Measurements from ENCODE around the gene FYN. TPM values are rescaled to one million over a fixed set of nuclear protein-coding genes. Genes with fewer than 3 reads are reported as not detected.

The FYN gene
- polyA plus RNA-seq, 4 donors, result 17.9 to 33.8 (median 24.8) TPM

GRCh38 chr6:111703723-111704122 is 169.5 kb downstream of the FYN start:
- Histone ChIP-seq H3K27ac (ENCODE audit: low read depth in 1 of 3, low read length in 2 of 3) (no peak overlapping the region), H3K4me3 (ENCODE audit: low read depth in 1 of 3, low read length in 3 of 3) (no peak overlapping the region), H3K9me3 (ENCODE audit: control insufficient read depth in 2 of 2, insufficient read depth in 1 of 2, low read depth in 1 of 2, low read length in 1 of 2) (no peaks in the 10 kb centered on the region), H3K4me1 (ENCODE audit: control insufficient read depth in 3 of 3, insufficient read depth in 2 of 3, low read depth in 1 of 3, low read length in 2 of 3) (peaks cover 0 to 2% (median 0%) of the 10 kb centered on the region in 3 donors), H3K36me3 (ENCODE audit: control insufficient read depth in 3 of 3, insufficient read depth in 2 of 3, low read depth in 1 of 3, low read length in 3 of 3) (peaks cover 0 to 2% (median 2%) of the 10 kb centered on the region in 3 donors), H3K27me3 (ENCODE audit: control insufficient read depth in 3 of 3, insufficient read depth in 3 of 3, low read length in 3 of 3) (no peaks in the 10 kb centered on the region)
- WGBS, 3 donors, result 88 to 94% (median 90%) methylated on average over 7 of the region's 7 CpGs
- no peak for DNase-seq
- FAIRE-seq, result no peak

GRCh38 chr6:111702268-111702667 is 171.0 kb downstream of the FYN start:
- H3K9me3 ChIP-seq (ENCODE audit: control insufficient read depth in 2 of 2, insufficient read depth in 1 of 2, low read depth in 1 of 2, low read length in 1 of 2), result no peaks in the 10 kb centered on the region
- H3K4me3 ChIP-seq (ENCODE audit: low read depth in 1 of 3, low read length in 3 of 3), result no peak overlapping the region
- no peak for DNase-seq
- FAIRE-seq, result no peak
- peaks cover 0 to 2% (median 0%) of the 10 kb centered on the region in 3 donors for H3K4me1 ChIP-seq (ENCODE audit: control insufficient read depth in 3 of 3, insufficient read depth in 2 of 3, low read depth in 1 of 3, low read length in 2 of 3)
- H3K27me3 ChIP-seq (ENCODE audit: control insufficient read depth in 3 of 3, insufficient read depth in 3 of 3, low read length in 3 of 3), result no peaks in the 10 kb centered on the region
- peaks cover 0 to 2% (median 0%) of the 10 kb centered on the region in 3 donors for H3K36me3 ChIP-seq (ENCODE audit: control insufficient read depth in 3 of 3, insufficient read depth in 2 of 3, low read depth in 1 of 3, low read length in 3 of 3)
- 86 to 97% (median 92%) methylated on average over 5 of the region's 5 CpGs for WGBS, 3 donors
- no peak overlapping the region for H3K27ac ChIP-seq (ENCODE audit: low read depth in 1 of 3, low read length in 2 of 3)

- 90 to 95% (median 91%) methylated on average over 3 of the region's 3 CpGs for WGBS, 3 donors
- Histone ChIP-seq H3K4me3 (ENCODE audit: low read depth in 1 of 3, low read length in 3 of 3) (no peak overlapping the region), H3K9me3 (ENCODE audit: control insufficient read depth in 2 of 2, insufficient read depth in 1 of 2, low read depth in 1 of 2, low read length in 1 of 2) (no peaks in the 10 kb centered on the region), H3K4me1 (ENCODE audit: control insufficient read depth in 3 of 3, insufficient read depth in 2 of 3, low read depth in 1 of 3, low read length in 2 of 3) (no peaks in the 10 kb centered on the region), H3K36me3 (ENCODE audit: control insufficient read depth in 3 of 3, insufficient read depth in 2 of 3, low read depth in 1 of 3, low read length in 3 of 3) (peaks cover 0 to 2% (median 0%) of the 10 kb centered on the region in 3 donors), H3K27me3 (ENCODE audit: control insufficient read depth in 3 of 3, insufficient read depth in 3 of 3, low read length in 3 of 3) (no peaks in the 10 kb centered on the region), H3K27ac (ENCODE audit: low read depth in 1 of 3, low read length in 2 of 3) (no peak overlapping the region)
- DNase-seq (no peak), FAIRE-seq (no peak)
Observed at GRCh38 chr6:111701146-111701545, 172.1 kb downstream of the FYN start.

- no peaks in the 10 kb centered on the region for H3K4me1 ChIP-seq (ENCODE audit: control insufficient read depth in 3 of 3, insufficient read depth in 2 of 3, low read depth in 1 of 3, low read length in 2 of 3)
- WGBS, 3 donors, result 83 to 94% (median 93%) methylated on average over 18 of the region's 18 CpGs
- no peak for DNase-seq
- no peak overlapping the region for H3K27ac ChIP-seq (ENCODE audit: low read depth in 1 of 3, low read length in 2 of 3)
- H3K9me3 ChIP-seq (ENCODE audit: control insufficient read depth in 2 of 2, insufficient read depth in 1 of 2, low read depth in 1 of 2, low read length in 1 of 2), result no peaks in the 10 kb centered on the region
- H3K4me3 ChIP-seq (ENCODE audit: low read depth in 1 of 3, low read length in 3 of 3), result no peak overlapping the region
- H3K27me3 ChIP-seq (ENCODE audit: control insufficient read depth in 3 of 3, insufficient read depth in 3 of 3, low read length in 3 of 3), result no peaks in the 10 kb centered on the region
- peaks cover 0 to 2% (median 0%) of the 10 kb centered on the region in 3 donors for H3K36me3 ChIP-seq (ENCODE audit: control insufficient read depth in 3 of 3, insufficient read depth in 2 of 3, low read depth in 1 of 3, low read length in 3 of 3)
- no peak for FAIRE-seq
Observed at GRCh38 chr6:111700135-111700690, 173.0 kb downstream of the FYN start.

GRCh38 chr6:111699123-111699522 is 174.1 kb downstream of the FYN start:
- Histone ChIP-seq H3K36me3 (ENCODE audit: control insufficient read depth in 3 of 3, insufficient read depth in 2 of 3, low read depth in 1 of 3, low read length in 3 of 3) (peaks cover 0 to 5% (median 3%) of the 10 kb centered on the region in 3 donors), H3K27ac (ENCODE audit: low read depth in 1 of 3, low read length in 2 of 3) (no peak overlapping the region), H3K4me3 (ENCODE audit: low read depth in 1 of 3, low read length in 3 of 3) (no peak overlapping the region), H3K9me3 (ENCODE audit: control insufficient read depth in 2 of 2, insufficient read depth in 1 of 2, low read depth in 1 of 2, low read length in 1 of 2) (no peaks in the 10 kb centered on the region), H3K4me1 (ENCODE audit: control insufficient read depth in 3 of 3, insufficient read depth in 2 of 3, low read depth in 1 of 3, low read length in 2 of 3) (no peaks in the 10 kb centered on the region), H3K27me3 (ENCODE audit: control insufficient read depth in 3 of 3, insufficient read depth in 3 of 3, low read length in 3 of 3) (no peaks in the 10 kb centered on the region)
- no peak for DNase-seq
- 85 to 90% (median 85%) methylated on average over 6 of the region's 6 CpGs for WGBS, 3 donors
- no peak for FAIRE-seq

- Histone ChIP-seq H3K27ac (ENCODE audit: low read depth in 1 of 3, low read length in 2 of 3) (no peak overlapping the region), H3K36me3 (ENCODE audit: control insufficient read depth in 3 of 3, insufficient read depth in 2 of 3, low read depth in 1 of 3, low read length in 3 of 3) (peaks cover 0 to 11% (median 6%) of the 10 kb centered on the region in 3 donors), H3K4me3 (ENCODE audit: low read depth in 1 of 3, low read length in 3 of 3) (no peak overlapping the region), H3K9me3 (ENCODE audit: control insufficient read depth in 2 of 2, insufficient read depth in 1 of 2, low read depth in 1 of 2, low read length in 1 of 2) (peaks cover 0 to 5% of the 10 kb centered on the region in 2 donors), H3K4me1 (ENCODE audit: control insufficient read depth in 3 of 3, insufficient read depth in 2 of 3, low read depth in 1 of 3, low read length in 2 of 3) (peaks cover 0 to 21% (median 11%) of the 10 kb centered on the region in 3 donors), H3K27me3 (ENCODE audit: control insufficient read depth in 3 of 3, insufficient read depth in 3 of 3, low read length in 3 of 3) (no peaks in the 10 kb centered on the region)
- DNase-seq, result no peak
- FAIRE-seq, result no peak
Observed at GRCh38 chr6:111696814-111697213, 176.4 kb downstream of the FYN start.

GRCh38 chr6:111692327-111693164 is 180.7 kb downstream of the FYN start:
- no peaks in the 10 kb centered on the region for H3K27me3 ChIP-seq (ENCODE audit: control insufficient read depth in 3 of 3, insufficient read depth in 3 of 3, low read length in 3 of 3)
- DNase-seq (peak; percentile 88 to 98), FAIRE-seq (no peak)
- peaks cover 4 to 31% (median 12%) of the 10 kb centered on the region in 3 donors for H3K4me1 ChIP-seq (ENCODE audit: control insufficient read depth in 3 of 3, insufficient read depth in 2 of 3, low read depth in 1 of 3, low read length in 2 of 3)
- H3K36me3 ChIP-seq (ENCODE audit: control insufficient read depth in 3 of 3, insufficient read depth in 2 of 3, low read depth in 1 of 3, low read length in 3 of 3), result peaks cover 0 to 21% (median 8%) of the 10 kb centered on the region in 3 donors
- peaks cover 0 to 5% of the 10 kb centered on the region in 2 donors for H3K9me3 ChIP-seq (ENCODE audit: control insufficient read depth in 2 of 2, insufficient read depth in 1 of 2, low read depth in 1 of 2, low read length in 1 of 2)
- WGBS, 3 donors, result 13 to 56% (median 42%) methylated on average over 17 of the region's 17 CpGs
- peak overlapping the region; percentile 23 to 66 (median 43) for H3K27ac ChIP-seq (ENCODE audit: low read depth in 1 of 3, low read length in 2 of 3)
- no peak overlapping the region for H3K4me3 ChIP-seq (ENCODE audit: low read depth in 1 of 3, low read length in 3 of 3)

GRCh38 chr6:111691345-111692225 is 181.7 kb downstream of the FYN start:
- Histone ChIP-seq H3K27me3 (ENCODE audit: control insufficient read depth in 3 of 3, insufficient read depth in 3 of 3, low read length in 3 of 3) (no peaks in the 10 kb centered on the region), H3K27ac (ENCODE audit: low read depth in 1 of 3, low read length in 2 of 3) (peak overlapping the region; percentile 23 to 66 (median 43)), H3K4me3 (ENCODE audit: low read depth in 1 of 3, low read length in 3 of 3) (no peak overlapping the region), H3K4me1 (ENCODE audit: control insufficient read depth in 3 of 3, insufficient read depth in 2 of 3, low read depth in 1 of 3, low read length in 2 of 3) (peaks cover 4 to 35% (median 14%) of the 10 kb centered on the region in 3 donors), H3K36me3 (ENCODE audit: control insufficient read depth in 3 of 3, insufficient read depth in 2 of 3, low read depth in 1 of 3, low read length in 3 of 3) (peaks cover 0 to 21% (median 8%) of the 10 kb centered on the region in 3 donors), H3K9me3 (ENCODE audit: control insufficient read depth in 2 of 2, insufficient read depth in 1 of 2, low read depth in 1 of 2, low read length in 1 of 2) (peaks cover 0 to 5% of the 10 kb centered on the region in 2 donors)
- DNase-seq, result no peak
- FAIRE-seq, result no peak
- WGBS, 3 donors, result 40 to 57% (median 57%) methylated on average over 7 of the region's 7 CpGs
